ENCODE results near the gene SEC11C.

- TF ChIP-seq CTCF (conservative IDR thresholded peaks at IDR 0.05 in 1 of 2, IDR thresholded peaks at IDR 0.05 in 1 of 2; ENCODE audit: low read depth in 1 of 2, low read length in 2 of 2) (no peak), EZH2 (IDR thresholded peaks at IDR 0.05; ENCODE audit: low read length, missing control alignments) (no peak)
Measured at GRCh38 chr18:59101830-59102414, 37.8 kb upstream of the SEC11C start.
